GM18909 (cell line): ENCODE measurements around the gene BMP5.

Experiments used
- ATAC-seq: cut with Tn5 transposase; IDR thresholded peaks from one replicate; pipeline ENCODE4 v1.9.1; 2021; ENCODE audit warnings: mild to moderate bottlenecking; ENCODE audit not compliant: unreplicated experiment, poor library complexity

The BMP5 gene

GRCh38 chr6:55746473-55746872 is 128.9 kb downstream of the BMP5 start:
- no peak for ATAC-seq

- no peak for ATAC-seq
These were observed 141.1 kb downstream of the BMP5 start for GRCh38 chr6:55734256-55734655.

DNA sequence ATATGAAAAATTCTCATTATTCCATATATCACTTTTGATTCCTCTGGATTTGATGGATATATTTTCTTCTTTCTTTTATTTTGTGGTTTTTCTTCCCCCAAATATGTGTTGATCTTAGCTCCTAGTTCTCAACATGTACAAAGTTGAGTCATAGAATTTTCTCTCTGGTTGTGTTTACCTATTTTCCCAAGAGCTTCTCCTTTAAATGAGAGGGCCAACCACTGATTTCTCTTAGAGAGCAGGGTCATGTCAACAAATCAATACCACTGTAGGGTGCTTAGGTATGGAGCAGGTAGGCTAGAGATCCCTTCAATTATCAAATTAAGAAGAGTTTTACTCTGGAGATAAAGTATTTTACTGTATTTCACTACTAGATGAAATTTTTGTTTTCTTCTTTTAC is 145.7 kb downstream of the BMP5 start:
- no peak for ATAC-seq

DNA sequence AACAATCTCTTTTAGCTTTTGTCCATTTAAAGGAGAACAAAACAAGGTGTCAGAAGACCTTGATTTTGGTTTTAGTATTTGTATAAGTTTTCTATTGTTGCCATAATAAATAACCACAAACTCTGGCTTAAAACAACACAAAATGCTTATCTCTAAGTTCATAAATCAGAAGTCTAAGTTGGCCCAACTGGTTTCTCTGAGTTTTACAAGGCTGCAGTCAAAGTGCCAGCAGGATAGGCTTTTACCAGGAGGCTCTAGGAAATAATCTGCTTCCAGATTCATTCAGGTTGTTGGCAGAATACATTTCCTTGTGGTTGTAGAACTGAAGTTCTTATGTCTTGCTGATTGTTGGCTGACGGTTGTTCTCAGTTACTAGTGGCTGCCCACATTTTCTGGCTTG is 149.2 kb downstream of the BMP5 start:
- ATAC-seq: no peak

GRCh38 chr6:55714831-55715230 is 160.6 kb downstream of the BMP5 start:
- ATAC-seq: no peak

DNA sequence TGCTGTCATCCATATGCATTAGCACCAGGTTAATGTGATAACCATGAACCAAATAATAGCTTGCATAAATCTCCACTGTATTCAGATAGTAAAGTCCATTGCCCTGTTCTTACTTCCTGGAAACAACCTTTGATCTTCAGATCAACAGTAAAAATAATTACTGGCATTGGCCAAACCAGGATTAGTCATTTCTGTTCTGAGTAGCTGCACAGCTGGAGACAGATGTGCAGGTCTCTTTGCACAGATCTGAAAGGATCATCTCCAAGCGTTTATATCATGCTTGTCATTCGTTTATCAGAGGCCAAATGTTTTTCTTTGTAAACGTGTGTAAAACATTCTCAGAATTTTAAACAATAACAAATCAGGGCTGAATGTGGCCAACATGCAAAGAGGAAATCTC is 162.0 kb downstream of the BMP5 start:
- peak; percentile 59 for ATAC-seq

DNA sequence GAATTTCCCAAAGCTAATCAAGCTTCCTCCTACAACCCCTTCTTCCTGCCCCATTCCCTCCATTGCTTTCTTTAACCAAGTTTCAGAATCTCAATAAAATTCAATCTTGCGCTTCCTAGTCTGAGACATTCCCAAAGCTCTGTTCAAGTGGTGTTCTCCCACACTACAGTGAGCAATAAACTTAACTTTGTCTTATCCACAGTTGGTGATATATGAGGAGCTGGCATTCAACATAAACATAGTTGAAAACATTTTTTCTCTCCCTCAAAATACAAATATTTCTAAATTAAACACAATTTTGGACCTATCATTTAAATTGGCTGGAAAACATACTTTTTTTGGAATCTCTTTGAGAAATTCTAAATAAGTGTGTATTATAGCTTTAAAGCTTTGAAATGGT is 166.7 kb downstream of the BMP5 start:
- no peak for ATAC-seq

DNA sequence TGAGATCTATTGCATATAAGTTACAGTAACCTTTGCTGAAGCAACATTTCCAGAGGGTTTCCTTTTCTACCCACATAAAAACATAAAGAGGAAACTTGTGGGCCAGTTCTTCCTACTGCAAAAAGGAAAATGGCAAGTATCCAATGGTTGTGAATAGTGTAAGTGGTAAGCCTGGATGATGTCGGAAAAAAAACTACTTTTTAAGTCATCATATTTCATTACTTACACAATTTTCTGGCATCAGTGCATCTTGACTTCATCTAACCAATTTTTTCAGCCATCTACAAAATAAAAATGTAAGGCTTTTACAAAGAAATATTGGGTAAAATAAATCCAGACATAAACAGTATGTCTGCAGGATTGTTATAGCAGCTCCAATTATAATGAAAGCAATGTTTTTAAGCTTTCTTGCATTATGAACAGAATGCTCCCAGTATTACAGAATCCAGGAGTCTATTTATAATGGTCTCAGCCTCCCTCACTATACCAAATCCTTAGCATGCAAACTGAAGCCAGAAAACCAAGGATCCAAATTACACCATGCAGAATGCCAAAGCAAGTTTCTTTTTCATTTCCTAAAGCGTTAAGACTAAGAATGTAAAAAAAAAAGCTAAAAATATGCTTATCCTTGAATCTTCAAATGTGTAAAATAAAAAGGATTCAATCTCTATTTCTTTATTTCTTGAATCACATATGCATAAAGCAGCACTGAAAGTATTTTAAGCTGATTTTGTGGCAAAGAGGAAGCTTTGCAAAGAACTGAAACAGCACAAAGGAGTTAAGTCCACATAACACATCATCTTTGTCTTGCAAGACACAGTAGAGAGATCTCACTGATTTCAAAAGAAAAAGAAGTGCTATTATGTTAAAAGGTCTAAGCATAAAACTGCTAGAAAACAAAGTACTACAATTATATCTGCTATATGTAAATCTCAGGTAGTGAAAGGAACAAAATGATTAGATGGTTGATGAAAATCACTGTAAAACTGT is 169.6 kb downstream of the BMP5 start:
- ATAC-seq: no peak

- no peak for ATAC-seq
These were observed 171.0 kb downstream of the BMP5 start for GRCh38 chr6:55704421-55704820.
